K562 (cell line): ENCODE data around the gene SAE1. TPM values are rescaled to one million over a fixed set of nuclear protein-coding genes. Genes with fewer than 3 reads are reported as not detected.

Experiments
- ATAC-seq: fragments of 200-7000 bp; cut with Tn5 transposase; 3 replicates; pipeline ENCODE4 v1.9.1; 2020; ENCODE audit warnings: moderate library complexity
- BruUV-seq: library from RNA; stranded (reverse); fragments of 400-500 nt; replicated peaks from 2 replicates; lab custom pipeline; 2021; lab: Mats Ljungman, UMichigan
- CTCF ChIA-PET: fragments of 300-600 bp; formaldehyde crosslinking; extraction: SDS; loops from one replicate; lab custom pipeline; 2021; ENCODE audit warnings: low intra/inter-chr PET ratio; lab: Yijun Ruan, JAX
- POLR2A ChIA-PET: fragments of 300-600, 350-650 bp; sonication (Branson Sonifier 250); formaldehyde crosslinking; extraction: SDS; loops from one replicate; lab custom pipeline; 2021; ENCODE audit warnings: antibody characterized with exemption, inconsistent platforms; lab: Yijun Ruan, JAX
- DNase-seq, 4 experiments: peaks; one replicate each; pipeline versions ENCODE4 v3.0.0 to v3.0.0-alpha.2; 2011 to 2018; ENCODE audit warnings: low spot score in 3 of 4, mixed read lengths in 3 of 4; ENCODE audit errors: extremely low read depth in 1 of 4
- FAIRE-seq: peaks from 2 replicates; lab custom pipeline; 2011; peaks lifted over from hg19 to GRCh38; lab: Jason Lieb, UNC
- H2AFZ ChIP-seq: 2 replicates; pipeline ENCODE4 v1.6.0; 2011; ENCODE audit warnings: low read depth, low read length, control low read depth, inconsistent platforms
- H3K27ac ChIP-seq: fragments of 200-600 bp; 3 replicates; pipeline ENCODE4 v1.8.0; 2011; ENCODE audit warnings: low read depth, mild to moderate bottlenecking, control low read depth, inconsistent platforms, low read length, moderate library complexity, mixed read lengths; ENCODE audit errors: extremely low read depth
- H3K27me3 ChIP-seq, 2 experiments: fragments of 300-600 bp in 1 of 2; 2 replicates in 1 of 2; 3 replicates in 1 of 2; pipeline versions ENCODE4 v1.6.0 to v1.8.0; 2011; ENCODE audit warnings: inconsistent platforms in 2 of 2, low read length in 2 of 2, mild to moderate bottlenecking in 1 of 2, mixed read lengths in 1 of 2, moderate library complexity in 1 of 2; ENCODE audit not compliant: control insufficient read depth in 2 of 2, insufficient read depth in 2 of 2
- H3K36me3 ChIP-seq: fragments of 300-600 bp; 3 replicates; pipeline ENCODE4 v1.8.0; 2011; ENCODE audit warnings: mild to moderate bottlenecking, low read length, inconsistent platforms; ENCODE audit not compliant: control insufficient read depth, insufficient read depth
- H3K4me1 ChIP-seq, 2 experiments: fragments of 200-600 bp in 1 of 2; replicated peaks in 1 of 2; 2 replicates in 1 of 2; 3 replicates in 1 of 2; pipeline versions ENCODE4 v1.5.1 to v1.8.0; 2011; ENCODE audit warnings: inconsistent platforms in 2 of 2, low read length in 2 of 2, mild to moderate bottlenecking in 1 of 2, mixed read lengths in 1 of 2, moderate library complexity in 1 of 2; ENCODE audit not compliant: control insufficient read depth in 2 of 2, insufficient read depth in 2 of 2
- H3K4me2 ChIP-seq: 2 replicates; pipeline ENCODE4 v1.6.1; 2011; ENCODE audit warnings: low read length, control low read depth, inconsistent platforms, mixed read lengths; ENCODE audit not compliant: insufficient read depth
- H3K4me3 ChIP-seq: fragments of 200-600 bp; sonication (generic), shearing (Covaris generic); 2 replicates; pipeline ENCODE4 v1.5.1; 2016; ENCODE audit warnings: control low read depth, inconsistent platforms
- H3K79me2 ChIP-seq: fragments of 200-600 bp; 3 replicates; pipeline ENCODE4 v1.8.0; 2011; ENCODE audit warnings: low read length, inconsistent platforms; ENCODE audit not compliant: control insufficient read depth, insufficient read depth
- H3K9ac ChIP-seq, 2 experiments: 2 replicates each; pipeline versions ENCODE4 v1.6.0 to v1.6.1; 2011; ENCODE audit warnings: low read depth in 2 of 2, low read length in 2 of 2, control low read depth in 1 of 2, inconsistent platforms in 1 of 2, mild to moderate bottlenecking in 1 of 2, mixed read lengths in 1 of 2; ENCODE audit not compliant: insufficient read depth in 1 of 2
- H3K9me1 ChIP-seq: one replicate; pipeline ENCODE4 v1.6.0; 2011; ENCODE audit warnings: inconsistent platforms, mild to moderate bottlenecking, low read length, moderate library complexity; ENCODE audit not compliant: control insufficient read depth, insufficient read depth
- H3K9me3 ChIP-seq: replicated peaks from 2 replicates; pipeline ENCODE4 v1.5.1; 2011; ENCODE audit warnings: low read depth, low read length, inconsistent platforms; ENCODE audit not compliant: control insufficient read depth, insufficient read depth
- H4K20me1 ChIP-seq: replicated peaks from 2 replicates; pipeline ENCODE4 v1.6.1; 2011; ENCODE audit warnings: low read length, inconsistent platforms, mixed read lengths; ENCODE audit not compliant: control insufficient read depth, insufficient read depth
- CCAR2 ChIP-seq: fragments of 200-400 bp; formaldehyde crosslinking; IDR thresholded peaks from 2 replicates; pipeline ENCODE4 v1.6.1; 2017; ENCODE audit warnings: mild to moderate bottlenecking, low read depth, low read length
- CCNT2 ChIP-seq: IDR thresholded peaks from 2 replicates; pipeline ENCODE4 v1.6.1; 2011; ENCODE audit warnings: borderline replicate concordance, low read depth, mild to moderate bottlenecking, moderate library complexity, mixed read lengths, low read length; ENCODE audit not compliant: insufficient read length; ENCODE audit errors: extremely low read depth
- CREM ChIP-seq: IDR thresholded peaks from 2 replicates; pipeline ENCODE4 v1.6.1; 2014; ENCODE audit warnings: antibody characterized with exemption, low read depth
- POLR2G ChIP-seq: fragments of 200-400 bp; formaldehyde crosslinking; IDR thresholded peaks from 2 replicates; pipeline ENCODE4 v1.6.1; 2017; ENCODE audit warnings: low read depth, mild to moderate bottlenecking, antibody characterized with exemption, low read length, moderate library complexity
- RBFOX2 ChIP-seq: fragments of 200-400 bp; formaldehyde crosslinking; IDR thresholded peaks from 2 replicates; pipeline ENCODE4 v1.6.1; 2017; ENCODE audit warnings: low read depth, mild to moderate bottlenecking, low read length, moderate library complexity
- RBM22 ChIP-seq: fragments of 200-400 bp; formaldehyde crosslinking; IDR thresholded peaks from 2 replicates; pipeline ENCODE4 v1.6.1; 2018; ENCODE audit warnings: low read length, low read depth; ENCODE audit not compliant: poor library complexity, severe bottlenecking
- ZNF740 ChIP-seq, 3 experiments: fragments of 200-800 bp in 1 of 3; sonication (Bioruptor generic) in 1 of 3; sonication (generic) in 1 of 3; formaldehyde crosslinking in 1 of 3; IDR thresholded peaks; 2 replicates each; pipeline versions ENCODE4 v1.6.1 to v1.8.0; 2016 to 2022; ENCODE audit warnings: mild to moderate bottlenecking in 2 of 3, missing compliant biosample characterization in 2 of 3, missing genetic modification characterization in 2 of 3, missing genetic modification reagents in 1 of 3
- ZNF76 ChIP-seq: fragments of 250-450 bp; sonication (Bioruptor Pico); IDR thresholded peaks from 2 replicates; pipeline ENCODE4 v1.4.0; 2020; ENCODE audit warnings: mild to moderate bottlenecking, moderate library complexity, borderline replicate concordance
- WGBS: fragments of 100-300 bp; shearing (Covaris generic); methylation state at CpG from one replicate; pipeline ENCODE4 v1.1.6; 2016; ENCODE audit warnings: low coverage, mixed read lengths; ENCODE audit not compliant: insufficient coverage; ENCODE audit errors: missing lambda C conversion rate; 5-methylcytosine and 5-hydroxymethylcytosine counted together
- in situ Hi-C: fragments of 300-500 bp; cut with MboI; formaldehyde crosslinking; loops from 4 replicates; pipeline ENCODE4 v1.15.0; 2018; ENCODE audit warnings: inconsistent platforms, mixed read lengths
- intact Hi-C: fragments of 100-400 bp; cut with micrococcal nuclease; formaldehyde crosslinking; loops from 2 replicates; pipeline ENCODE4 v1.14.2; 2022
- polyA plus RNA-seq, 8 experiments: library from polyadenylated mRNA; depleted of rRNA in 4 of 8; stranded (reverse) in 5 of 8; unstranded in 3 of 8; fragments of >200 nt; fragmentation: Nextera tagmentation in 2 of 8; fragmentation: Illumina TruSeq in 1 of 8; extraction: Ambion mirVana in 2 of 8; extraction: Trizol in 1 of 8; gene quantifications; 2 replicates each; pipeline versions ENCODE4 v1.2.1 to v1.2.3, GENCODE V29; 2011 to 2014; ENCODE audit warnings: inconsistent platforms in 1 of 8, missing spikeins in 1 of 8
- total RNA-seq, 7 experiments: library from RNA; depleted of rRNA in 6 of 7; stranded (reverse); fragments of >200 nt in 6 of 7; fragmentation: Illumina TruSeq in 2 of 7; extraction: Trizol in 2 of 7; gene quantifications; 2 replicates each; pipeline versions ENCODE4 v1.2.1 to v1.2.3, GENCODE V29; 2011 to 2021; ENCODE audit warnings: low replicate concordance in 1 of 7
- TF ChIP-seq, protein P1 (sequence below): fragments of 450-650 bp; IDR thresholded peaks from 2 replicates; pipeline ENCODE4 v1.6.1; 2017; ENCODE audit warnings: antibody characterized with exemption, mild to moderate bottlenecking

SAE1 gene
- total and polyA plus RNA-seq, 9 of the 15 experiments (the other 6 are each of a cell fraction or from before 2014, with no cell fraction given), result 82.8 to 299 (median 217) TPM

GRCh38 chr19:47221080-47221841 lies 90.6 kb downstream of the SAE1 start:
- FAIRE-seq (no peak), DNase-seq (no peak), ATAC-seq (no peak)
- H3K27ac ChIP-seq, result no peak overlapping the region
- no peak overlapping the region for H2AFZ ChIP-seq
- peaks cover 6 to 21% of the 10 kb centered on the region in 2 experiments; a peak in 4 of 5 replicates for H3K4me1 ChIP-seq
- TF ChIP-seq CCAR2 (no peak), POLR2G (peak; percentile 76), CREM (no peak), ZNF740 (CRISPR knock-in tag; IDR thresholded peaks at IDR 0.05) (peak; percentile 30; the same call in 1 of the 2 replicates), ZNF740 (tag; IDR thresholded peaks at IDR 0.05) (no peak), RBFOX2 (peak; percentile 76), RBM22 (peak; percentile 69), CCNT2 (peak; percentile 17), ZNF76 (CRISPR knock-in tag) (no peak)
- TF ChIP-seq, protein P1, sequence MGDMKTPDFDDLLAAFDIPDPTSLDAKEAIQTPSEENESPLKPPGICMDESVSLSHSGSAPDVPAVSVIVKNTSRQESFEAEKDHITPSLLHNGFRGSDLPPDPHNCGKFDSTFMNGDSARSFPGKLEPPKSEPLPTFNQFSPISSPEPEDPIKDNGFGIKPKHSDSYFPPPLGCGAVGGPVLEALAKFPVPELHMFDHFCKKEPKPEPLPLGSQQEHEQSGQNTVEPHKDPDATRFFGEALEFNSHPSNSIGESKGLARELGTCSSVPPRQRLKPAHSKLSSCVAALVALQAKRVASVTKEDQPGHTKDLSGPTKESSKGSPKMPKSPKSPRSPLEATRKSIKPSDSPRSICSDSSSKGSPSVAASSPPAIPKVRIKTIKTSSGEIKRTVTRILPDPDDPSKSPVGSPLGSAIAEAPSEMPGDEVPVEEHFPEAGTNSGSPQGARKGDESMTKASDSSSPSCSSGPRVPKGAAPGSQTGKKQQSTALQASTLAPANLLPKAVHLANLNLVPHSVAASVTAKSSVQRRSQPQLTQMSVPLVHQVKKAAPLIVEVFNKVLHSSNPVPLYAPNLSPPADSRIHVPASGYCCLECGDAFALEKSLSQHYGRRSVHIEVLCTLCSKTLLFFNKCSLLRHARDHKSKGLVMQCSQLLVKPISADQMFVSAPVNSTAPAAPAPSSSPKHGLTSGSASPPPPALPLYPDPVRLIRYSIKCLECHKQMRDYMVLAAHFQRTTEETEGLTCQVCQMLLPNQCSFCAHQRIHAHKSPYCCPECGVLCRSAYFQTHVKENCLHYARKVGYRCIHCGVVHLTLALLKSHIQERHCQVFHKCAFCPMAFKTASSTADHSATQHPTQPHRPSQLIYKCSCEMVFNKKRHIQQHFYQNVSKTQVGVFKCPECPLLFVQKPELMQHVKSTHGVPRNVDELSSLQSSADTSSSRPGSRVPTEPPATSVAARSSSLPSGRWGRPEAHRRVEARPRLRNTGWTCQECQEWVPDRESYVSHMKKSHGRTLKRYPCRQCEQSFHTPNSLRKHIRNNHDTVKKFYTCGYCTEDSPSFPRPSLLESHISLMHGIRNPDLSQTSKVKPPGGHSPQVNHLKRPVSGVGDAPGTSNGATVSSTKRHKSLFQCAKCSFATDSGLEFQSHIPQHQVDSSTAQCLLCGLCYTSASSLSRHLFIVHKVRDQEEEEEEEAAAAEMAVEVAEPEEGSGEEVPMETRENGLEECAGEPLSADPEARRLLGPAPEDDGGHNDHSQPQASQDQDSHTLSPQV, result no peak
- 0 out of 4 replicates have a peak overlapping the region, but pooled peaks of 1 of the 2 experiments have one; percentile 26 for H3K9ac ChIP-seq
- intact Hi-C loops (no loop called here), in situ Hi-C loops (no loop called here)
- no peaks in the 10 kb centered on the region for H3K9me1 ChIP-seq
- no peaks in the 10 kb centered on the region for H3K27me3 ChIP-seq
- H3K4me3 ChIP-seq, result no peak overlapping the region
- H3K9me3 ChIP-seq, result no peaks in the 10 kb centered on the region
- no TSS peak for BruUV-seq
- peaks cover 19% of the 10 kb centered on the region for H3K79me2 ChIP-seq
- CTCF ChIA-PET, result no interaction called here
- H4K20me1 ChIP-seq, result no peaks in the 10 kb centered on the region
- POLR2A ChIA-PET, result interaction anchor here (0.7 to 8.2 kb wide), 2 partner anchors 8 to 22 kb away, joined by 3 to 171 read pairs; no protein-coding TSS in a partner anchor
- H3K36me3 ChIP-seq, result peaks cover 28% of the 10 kb centered on the region; the same call in 2 of the 3 replicates
- H3K4me2 ChIP-seq, result no peak overlapping the region
- 93% methylated on average over 23 of the region's 33 CpGs for WGBS
